ENCODE measurements around the gene GPR108. TPM values are rescaled to one million over a fixed set of nuclear protein-coding genes. Genes with fewer than 3 reads are reported as not detected.

GPR108 gene
- total and polyA plus RNA-seq, 2 of the 8 experiments (the other 6 are each of a cell fraction or from before 2014, with no cell fraction given) = 34.9 to 46.0 TPM

DNA sequence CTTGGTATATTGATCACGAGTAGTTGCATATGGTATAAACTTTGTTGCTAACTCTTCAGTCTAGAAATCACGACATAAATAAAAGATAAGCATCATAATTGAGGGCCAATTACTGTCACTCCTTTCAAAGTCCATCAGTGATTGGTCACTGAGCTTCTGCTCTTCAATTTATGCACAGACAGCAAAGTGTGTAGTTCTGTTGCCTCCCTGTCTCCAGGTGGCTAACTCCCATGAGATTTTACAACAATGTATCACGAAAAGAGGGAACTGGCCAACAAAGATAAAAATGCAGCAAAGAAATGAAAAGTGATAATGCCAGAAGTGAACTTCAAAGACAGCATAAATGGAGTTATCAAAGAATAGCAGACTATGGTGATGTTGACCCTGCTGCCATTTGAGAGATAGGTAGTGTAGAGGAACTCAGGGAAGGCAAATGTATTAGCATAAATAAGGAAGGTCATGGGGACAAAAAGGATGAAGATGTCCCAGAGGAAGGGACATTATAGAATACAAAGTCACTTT is 54.7 kb downstream of the GPR108 start (continued):
- TF ChIP-seq, protein P1, sequence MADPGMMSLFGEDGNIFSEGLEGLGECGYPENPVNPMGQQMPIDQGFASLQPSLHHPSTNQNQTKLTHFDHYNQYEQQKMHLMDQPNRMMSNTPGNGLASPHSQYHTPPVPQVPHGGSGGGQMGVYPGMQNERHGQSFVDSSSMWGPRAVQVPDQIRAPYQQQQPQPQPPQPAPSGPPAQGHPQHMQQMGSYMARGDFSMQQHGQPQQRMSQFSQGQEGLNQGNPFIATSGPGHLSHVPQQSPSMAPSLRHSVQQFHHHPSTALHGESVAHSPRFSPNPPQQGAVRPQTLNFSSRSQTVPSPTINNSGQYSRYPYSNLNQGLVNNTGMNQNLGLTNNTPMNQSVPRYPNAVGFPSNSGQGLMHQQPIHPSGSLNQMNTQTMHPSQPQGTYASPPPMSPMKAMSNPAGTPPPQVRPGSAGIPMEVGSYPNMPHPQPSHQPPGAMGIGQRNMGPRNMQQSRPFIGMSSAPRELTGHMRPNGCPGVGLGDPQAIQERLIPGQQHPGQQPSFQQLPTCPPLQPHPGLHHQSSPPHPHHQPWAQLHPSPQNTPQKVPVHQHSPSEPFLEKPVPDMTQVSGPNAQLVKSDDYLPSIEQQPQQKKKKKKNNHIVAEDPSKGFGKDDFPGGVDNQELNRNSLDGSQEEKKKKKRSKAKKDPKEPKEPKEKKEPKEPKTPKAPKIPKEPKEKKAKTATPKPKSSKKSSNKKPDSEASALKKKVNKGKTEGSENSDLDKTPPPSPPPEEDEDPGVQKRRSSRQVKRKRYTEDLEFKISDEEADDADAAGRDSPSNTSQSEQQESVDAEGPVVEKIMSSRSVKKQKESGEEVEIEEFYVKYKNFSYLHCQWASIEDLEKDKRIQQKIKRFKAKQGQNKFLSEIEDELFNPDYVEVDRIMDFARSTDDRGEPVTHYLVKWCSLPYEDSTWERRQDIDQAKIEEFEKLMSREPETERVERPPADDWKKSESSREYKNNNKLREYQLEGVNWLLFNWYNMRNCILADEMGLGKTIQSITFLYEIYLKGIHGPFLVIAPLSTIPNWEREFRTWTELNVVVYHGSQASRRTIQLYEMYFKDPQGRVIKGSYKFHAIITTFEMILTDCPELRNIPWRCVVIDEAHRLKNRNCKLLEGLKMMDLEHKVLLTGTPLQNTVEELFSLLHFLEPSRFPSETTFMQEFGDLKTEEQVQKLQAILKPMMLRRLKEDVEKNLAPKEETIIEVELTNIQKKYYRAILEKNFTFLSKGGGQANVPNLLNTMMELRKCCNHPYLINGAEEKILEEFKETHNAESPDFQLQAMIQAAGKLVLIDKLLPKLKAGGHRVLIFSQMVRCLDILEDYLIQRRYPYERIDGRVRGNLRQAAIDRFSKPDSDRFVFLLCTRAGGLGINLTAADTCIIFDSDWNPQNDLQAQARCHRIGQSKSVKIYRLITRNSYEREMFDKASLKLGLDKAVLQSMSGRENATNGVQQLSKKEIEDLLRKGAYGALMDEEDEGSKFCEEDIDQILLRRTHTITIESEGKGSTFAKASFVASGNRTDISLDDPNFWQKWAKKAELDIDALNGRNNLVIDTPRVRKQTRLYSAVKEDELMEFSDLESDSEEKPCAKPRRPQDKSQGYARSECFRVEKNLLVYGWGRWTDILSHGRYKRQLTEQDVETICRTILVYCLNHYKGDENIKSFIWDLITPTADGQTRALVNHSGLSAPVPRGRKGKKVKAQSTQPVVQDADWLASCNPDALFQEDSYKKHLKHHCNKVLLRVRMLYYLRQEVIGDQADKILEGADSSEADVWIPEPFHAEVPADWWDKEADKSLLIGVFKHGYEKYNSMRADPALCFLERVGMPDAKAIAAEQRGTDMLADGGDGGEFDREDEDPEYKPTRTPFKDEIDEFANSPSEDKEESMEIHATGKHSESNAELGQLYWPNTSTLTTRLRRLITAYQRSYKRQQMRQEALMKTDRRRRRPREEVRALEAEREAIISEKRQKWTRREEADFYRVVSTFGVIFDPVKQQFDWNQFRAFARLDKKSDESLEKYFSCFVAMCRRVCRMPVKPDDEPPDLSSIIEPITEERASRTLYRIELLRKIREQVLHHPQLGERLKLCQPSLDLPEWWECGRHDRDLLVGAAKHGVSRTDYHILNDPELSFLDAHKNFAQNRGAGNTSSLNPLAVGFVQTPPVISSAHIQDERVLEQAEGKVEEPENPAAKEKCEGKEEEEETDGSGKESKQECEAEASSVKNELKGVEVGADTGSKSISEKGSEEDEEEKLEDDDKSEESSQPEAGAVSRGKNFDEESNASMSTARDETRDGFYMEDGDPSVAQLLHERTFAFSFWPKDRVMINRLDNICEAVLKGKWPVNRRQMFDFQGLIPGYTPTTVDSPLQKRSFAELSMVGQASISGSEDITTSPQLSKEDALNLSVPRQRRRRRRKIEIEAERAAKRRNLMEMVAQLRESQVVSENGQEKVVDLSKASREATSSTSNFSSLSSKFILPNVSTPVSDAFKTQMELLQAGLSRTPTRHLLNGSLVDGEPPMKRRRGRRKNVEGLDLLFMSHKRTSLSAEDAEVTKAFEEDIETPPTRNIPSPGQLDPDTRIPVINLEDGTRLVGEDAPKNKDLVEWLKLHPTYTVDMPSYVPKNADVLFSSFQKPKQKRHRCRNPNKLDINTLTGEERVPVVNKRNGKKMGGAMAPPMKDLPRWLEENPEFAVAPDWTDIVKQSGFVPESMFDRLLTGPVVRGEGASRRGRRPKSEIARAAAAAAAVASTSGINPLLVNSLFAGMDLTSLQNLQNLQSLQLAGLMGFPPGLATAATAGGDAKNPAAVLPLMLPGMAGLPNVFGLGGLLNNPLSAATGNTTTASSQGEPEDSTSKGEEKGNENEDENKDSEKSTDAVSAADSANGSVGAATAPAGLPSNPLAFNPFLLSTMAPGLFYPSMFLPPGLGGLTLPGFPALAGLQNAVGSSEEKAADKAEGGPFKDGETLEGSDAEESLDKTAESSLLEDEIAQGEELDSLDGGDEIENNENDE (IDR thresholded peaks at IDR 0.05; ENCODE audit: insufficient replicate concordance, low read length) = no peak
- TF ChIP-seq RFX5 (IDR thresholded peaks at IDR 0.05; ENCODE audit: borderline replicate concordance, low read depth, low read length) = no peak
- no peak for TF ChIP-seq MAX (IDR thresholded peaks at IDR 0.05)
- no peak for TF ChIP-seq RXRA (IDR thresholded peaks at IDR 0.05; ENCODE audit: insufficient read depth, low read depth, low read length)
- no peak for TF ChIP-seq EGR1 (IDR thresholded peaks at IDR 0.05; ENCODE audit: borderline replicate concordance, low read depth, low read length)
- TF ChIP-seq CHD2 (IDR thresholded peaks at IDR 0.05; ENCODE audit: low read length) = no peak
- TF ChIP-seq CEBPB (IDR thresholded peaks at IDR 0.05; ENCODE audit: low read depth, low read length) = no peak
- TF ChIP-seq YY1 (IDR thresholded peaks at IDR 0.05; ENCODE audit: low read depth, low read length) = no peak
- no peak for TF ChIP-seq EZH2 (IDR thresholded peaks at IDR 0.05; ENCODE audit: low read depth, low read length, severe bottlenecking)
